GM21423 (cell line): ENCODE data around the gene CLIC1.

Experiments
- ATAC-seq: cut with Tn5 transposase; IDR thresholded peaks from one replicate; pipeline ENCODE4 v1.9.1; 2021; ENCODE audit warnings: mild to moderate bottlenecking, moderate library complexity; ENCODE audit not compliant: unreplicated experiment

Gene CLIC1

DNA sequence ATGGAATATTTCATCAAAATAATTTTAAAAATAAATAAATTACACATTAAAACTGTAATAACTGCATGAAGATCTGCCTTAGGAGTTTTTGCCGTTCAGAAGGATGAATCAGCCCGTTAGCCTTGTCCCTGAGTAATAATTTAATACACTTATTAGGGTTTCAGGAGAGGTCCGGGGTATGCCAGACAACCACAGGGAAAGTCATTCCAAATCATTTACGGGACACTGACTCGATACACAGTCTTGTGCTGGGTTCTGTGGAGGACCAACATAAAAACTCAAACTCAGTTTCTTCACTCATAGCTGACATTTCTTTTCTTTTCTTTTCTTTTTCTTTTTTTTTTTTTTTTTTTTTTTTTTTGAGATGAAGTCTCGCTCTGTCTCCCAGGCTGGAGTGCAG, 30.4 kb downstream of the CLIC1 start:
- no peak for ATAC-seq

DNA sequence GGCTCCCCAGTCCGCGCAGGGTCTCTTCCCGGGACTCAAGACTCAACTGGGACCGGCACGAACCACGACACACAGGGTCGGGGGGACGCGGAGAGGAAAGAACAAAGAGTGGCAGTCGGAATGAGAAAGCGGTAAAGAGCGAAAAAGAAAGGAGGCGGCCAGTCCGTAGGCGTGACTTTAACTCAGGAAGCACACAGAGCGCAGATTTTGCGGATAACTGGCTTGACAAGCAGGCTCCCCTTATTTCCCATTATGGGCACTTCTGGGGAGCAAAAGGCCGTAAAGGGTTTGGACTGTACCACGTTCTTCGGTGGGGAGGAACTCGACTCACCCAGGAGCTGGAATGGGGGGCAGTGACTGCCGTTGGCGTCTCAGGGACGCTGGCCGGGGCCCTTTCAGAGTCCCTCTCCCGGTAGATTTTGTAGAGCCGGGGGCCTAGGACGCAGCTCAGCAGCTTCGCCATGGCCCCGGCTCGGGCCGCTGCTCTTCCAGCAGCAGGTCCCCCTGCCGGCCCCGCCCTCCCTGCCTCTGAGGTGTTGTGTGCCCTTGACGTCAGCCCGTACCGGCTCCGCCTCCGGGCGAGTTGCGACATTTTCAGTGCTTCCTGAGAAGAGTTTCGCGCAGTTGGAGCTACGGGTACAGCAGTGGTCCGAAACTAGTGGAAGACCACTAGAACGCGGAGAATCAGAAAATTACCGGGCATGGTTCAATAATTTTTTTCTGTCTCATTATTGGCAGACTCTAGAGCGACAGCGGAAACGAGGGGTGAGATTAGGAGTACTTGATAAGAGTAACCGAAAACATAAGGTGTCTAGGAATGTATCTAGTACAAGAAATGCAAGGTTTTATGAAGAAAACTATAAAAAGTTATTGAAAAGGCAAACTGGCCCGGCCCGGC, 33.3 kb downstream of the CLIC1 start, which contains the start of gene ABHD16A:
Gene ABHD16A, minus strand, starts transcription at position 506 of the 898 bp plus-strand sequence. Its CDS starts 43 bp downstream, at position 463.
- peak; percentile 84 for ATAC-seq

DNA sequence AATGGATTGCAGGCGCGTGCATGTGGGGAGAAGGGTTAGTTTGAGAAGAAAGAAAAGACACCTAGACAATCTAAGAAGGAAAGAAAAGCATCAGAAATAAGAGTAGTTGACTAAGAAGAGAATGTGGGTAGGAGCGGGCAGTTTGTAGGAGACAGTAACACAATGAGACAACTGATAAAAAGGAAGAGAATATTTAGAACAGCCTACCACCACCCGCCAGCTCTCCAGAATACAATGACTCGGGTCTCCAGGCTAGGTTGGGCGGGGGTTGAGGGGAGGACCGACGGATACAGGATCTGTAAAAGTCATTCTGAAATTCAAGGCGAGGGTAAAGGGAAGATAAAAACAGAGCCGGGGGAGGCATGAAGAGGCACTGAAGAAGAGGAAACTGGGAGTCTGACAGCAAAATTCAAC, 33.9 kb downstream of the CLIC1 start:
- ATAC-seq, result no peak

DNA sequence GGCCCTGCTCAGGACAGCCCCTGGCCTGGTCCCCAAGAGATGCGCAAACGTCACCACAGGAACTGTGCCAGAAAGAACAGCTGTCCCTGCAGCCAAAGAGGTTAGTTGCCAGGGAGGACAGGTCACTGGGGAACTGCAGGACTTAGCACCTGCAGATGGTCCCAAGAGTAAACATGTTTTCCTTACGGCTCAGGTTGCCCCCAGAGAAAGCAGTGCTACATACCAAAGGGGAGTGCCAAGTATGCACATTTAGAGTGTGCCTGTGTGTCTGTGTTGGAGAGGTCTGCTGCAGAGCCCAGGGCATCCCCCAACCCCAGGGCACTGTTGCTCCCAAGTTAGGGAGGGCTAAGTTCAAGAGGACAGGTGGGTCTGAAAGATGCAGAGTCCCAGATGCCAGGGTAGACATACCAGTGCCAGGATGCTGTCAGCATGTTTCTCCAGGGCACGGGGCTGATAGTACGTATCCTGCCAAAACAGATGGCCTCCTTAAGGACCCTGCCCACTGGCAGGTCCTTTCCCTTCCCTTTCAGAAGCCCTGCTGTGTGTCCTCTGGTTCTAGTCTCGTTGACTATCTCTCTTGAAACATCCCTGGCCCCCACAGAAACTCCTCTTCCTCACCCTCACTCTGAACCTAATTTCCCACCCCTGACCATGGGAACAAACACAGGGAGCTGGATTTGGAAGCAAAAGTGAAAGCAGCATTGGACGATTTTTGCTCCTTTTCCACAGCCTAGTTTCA, 34.5 kb downstream of the CLIC1 start:
- no peak for ATAC-seq

- no peak for ATAC-seq
Measured at GRCh38 chr6:31700740-31701401, 35.5 kb downstream of the CLIC1 start.

DNA sequence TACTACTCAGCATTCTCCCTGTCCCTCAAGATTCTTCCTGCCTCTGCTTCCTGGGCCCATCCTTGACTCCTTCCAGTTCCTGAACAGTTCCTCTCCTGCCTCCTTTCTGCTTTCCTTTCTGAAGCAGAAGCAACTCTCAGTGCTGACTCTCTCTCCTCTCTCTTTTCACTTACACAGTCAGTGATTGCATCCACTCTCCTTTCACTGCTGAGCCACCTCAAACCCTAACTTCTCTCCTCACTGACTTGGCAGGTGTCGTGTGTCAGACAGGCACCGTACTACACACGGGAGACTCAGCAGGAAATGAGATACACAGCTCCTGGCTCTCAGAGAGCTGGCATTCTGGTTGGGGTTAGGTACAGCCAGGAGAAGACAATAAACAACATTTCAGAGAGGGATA, 38.8 kb downstream of the CLIC1 start:
- no peak for ATAC-seq

- no peak for ATAC-seq
Measured at GRCh38 chr6:31693535-31693934, 42.8 kb downstream of the CLIC1 start.

DNA sequence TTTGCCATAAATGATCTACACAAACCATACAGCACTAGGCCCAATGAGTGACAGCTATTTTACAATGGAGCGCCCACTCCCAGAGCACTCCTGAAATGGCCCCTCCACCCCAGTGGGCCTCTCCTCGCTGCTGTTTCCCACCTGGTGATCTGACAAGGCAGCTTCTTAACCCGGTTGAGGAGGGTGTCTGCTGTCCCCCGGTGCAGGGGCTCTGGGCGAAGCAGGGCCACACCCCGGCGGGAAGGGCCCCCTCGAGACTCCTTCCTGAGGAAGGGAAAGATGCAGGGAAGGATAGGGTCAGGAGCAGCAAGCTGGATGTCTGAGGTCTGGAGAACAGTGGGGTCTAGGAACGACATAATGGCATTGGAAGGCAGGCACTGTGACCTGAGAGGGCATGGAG, 43.4 kb downstream of the CLIC1 start:
- ATAC-seq, result no peak

DNA sequence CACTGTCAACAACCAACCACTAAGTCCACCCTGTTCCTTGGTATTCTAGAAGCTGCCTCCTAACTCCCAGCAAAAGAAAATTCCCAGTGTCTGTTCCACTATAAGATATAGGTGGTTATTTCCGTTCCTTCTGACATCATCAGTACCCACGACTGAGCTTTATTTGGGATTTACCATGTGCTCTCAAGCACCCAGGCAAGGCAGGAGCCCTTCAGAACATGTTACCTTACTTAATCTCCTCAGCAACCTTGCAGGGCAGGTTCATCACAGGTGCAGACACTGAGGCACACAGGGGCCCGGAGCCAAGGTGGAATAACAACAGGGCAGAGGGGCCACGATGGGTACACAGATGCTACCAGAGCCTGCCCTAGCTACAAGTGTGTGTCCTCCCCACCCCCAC, 44.0 kb downstream of the CLIC1 start:
- ATAC-seq, result no peak

- ATAC-seq, result no peak
Measured at GRCh38 chr6:31691564-31692108, 44.7 kb downstream of the CLIC1 start.

DNA sequence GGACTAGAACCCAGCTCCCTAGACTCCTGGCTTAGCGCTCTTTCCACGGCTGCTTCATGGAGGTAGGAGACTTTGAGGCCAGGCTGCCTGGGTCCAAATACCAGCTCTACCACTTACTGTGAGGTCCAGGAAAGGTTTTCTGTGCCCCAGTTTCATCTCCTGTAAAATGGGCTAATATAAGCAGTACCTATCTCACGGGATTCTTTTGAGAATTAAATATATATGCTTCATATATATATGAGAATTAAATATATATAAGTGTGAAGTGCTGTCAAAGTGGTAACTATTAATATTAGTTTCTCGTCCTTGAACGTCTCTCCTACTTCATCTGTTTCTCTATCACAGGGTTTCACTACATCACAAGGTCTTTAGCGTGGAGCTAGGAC, 45.3 kb downstream of the CLIC1 start:
- no peak for ATAC-seq

GRCh38 chr6:31690231-31691077, 45.9 kb downstream of the CLIC1 start:
- no peak for ATAC-seq

DNA sequence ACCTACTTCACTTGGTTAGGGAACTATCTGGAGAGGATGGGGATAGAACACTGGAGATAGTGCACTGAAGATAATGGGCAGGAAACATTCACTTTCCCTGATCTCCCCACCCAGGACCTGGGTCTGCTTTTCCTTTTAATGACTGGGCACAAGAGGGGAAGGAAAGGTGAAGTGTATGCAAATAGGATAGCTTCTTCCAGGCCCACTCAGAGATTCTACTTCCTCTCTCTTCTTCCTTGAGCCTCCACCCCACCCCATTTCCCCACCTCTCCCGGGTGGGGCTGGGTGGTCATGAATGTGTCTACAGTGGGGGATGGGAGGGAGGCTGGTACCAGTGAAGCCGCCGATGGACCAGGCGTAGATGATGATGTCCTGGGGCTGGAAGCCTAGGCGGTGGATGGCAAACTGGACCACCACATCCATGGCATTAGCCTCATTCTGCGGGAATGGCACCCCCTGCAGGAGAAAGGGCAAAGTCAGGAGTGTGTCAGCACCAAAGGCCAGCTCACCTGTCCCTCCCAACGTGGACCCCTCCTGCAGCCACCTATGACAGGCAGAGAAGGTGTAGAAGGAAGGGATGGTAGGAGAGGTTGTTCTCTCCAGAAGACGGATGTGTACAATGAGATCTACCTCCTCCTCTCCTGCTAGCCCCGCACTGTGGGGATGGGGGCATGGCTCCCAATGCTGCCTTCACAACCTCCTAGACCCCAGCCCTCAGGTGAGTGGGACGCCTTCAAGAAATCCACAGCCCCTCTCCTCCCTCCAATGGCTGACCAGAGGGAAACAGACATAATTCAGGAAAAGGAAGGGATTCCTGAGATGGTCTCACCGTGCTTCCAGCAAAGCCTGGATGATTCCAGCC, 46.9 kb downstream of the CLIC1 start:
- ATAC-seq, result no peak

DNA sequence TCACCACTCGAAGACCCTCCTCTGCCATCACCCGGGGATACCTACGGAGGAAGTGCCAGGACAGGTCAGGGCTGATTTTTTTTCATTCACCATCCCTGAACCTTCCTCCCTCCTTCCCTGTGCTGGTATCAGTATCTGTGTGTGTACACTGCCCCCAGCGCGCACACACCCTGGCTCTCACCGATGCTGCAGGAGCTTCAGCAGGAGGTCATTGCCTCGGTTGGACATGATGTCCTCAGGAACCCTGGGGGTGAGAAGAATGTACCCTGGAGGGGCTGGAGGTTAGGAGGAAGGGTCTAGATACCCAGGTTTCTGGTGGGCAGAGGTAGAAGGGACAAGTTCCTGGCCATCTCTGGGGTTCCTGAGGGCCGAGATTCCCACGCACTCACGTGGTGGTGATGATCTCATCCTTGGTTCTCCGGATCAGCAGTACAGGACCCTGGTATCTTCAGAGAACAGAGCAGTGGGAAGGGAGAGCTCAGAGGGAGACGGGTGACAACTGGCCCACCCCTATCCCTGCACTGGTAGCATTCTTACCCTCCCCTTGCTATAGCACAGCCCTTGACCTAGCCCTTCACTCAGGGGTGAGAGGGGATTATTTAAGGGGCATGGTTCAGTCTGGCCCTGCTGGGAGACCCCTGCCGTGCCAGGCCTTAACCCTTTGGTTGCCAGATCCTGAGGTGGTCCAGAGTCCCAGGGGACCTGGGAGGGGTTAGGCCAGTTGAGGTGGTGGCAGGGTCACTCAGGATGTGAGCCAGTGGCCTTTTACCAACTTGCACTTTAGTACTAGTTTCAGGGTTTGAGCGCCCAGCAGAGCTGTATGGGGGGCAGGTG, 48.3 kb downstream of the CLIC1 start:
- ATAC-seq, result no peak

- no peak for ATAC-seq
Measured at GRCh38 chr6:31687321-31687720, 49.0 kb downstream of the CLIC1 start.

- no peak for ATAC-seq
Measured at GRCh38 chr6:31686483-31686882, 49.8 kb downstream of the CLIC1 start.

- ATAC-seq, result no peak
Measured at GRCh38 chr6:31683591-31683990, 52.7 kb downstream of the CLIC1 start.

GRCh38 chr6:31681135-31681671, 55.1 kb downstream of the CLIC1 start:
- ATAC-seq, result no peak
